Measurements from ENCODE around the gene HAND2. TPM values are rescaled to one million over a fixed set of nuclear protein-coding genes. Genes with fewer than 3 reads are reported as not detected.

HAND2 gene
- total and polyA plus RNA-seq, 7 donors: 0.05 to 0.54 (median 0.13) TPM; not detected in 2

- ATAC-seq: no peak
- no peaks in the 10 kb centered on the region for H3K4me1 ChIP-seq
- DNase-seq: no peak
- no peak overlapping the region for H3K27ac ChIP-seq
- TF ChIP-seq CTCF (IDR thresholded peaks at IDR 0.05): no peak
- H3K4me3 ChIP-seq: no peak overlapping the region
- H3K27me3 ChIP-seq (ENCODE audit: insufficient read depth in 3 of 3, low read length in 2 of 3): peaks cover 0 to 40% (median 12%) of the 10 kb centered on the region in 3 donors
- 86 to 94% (median 86%) methylated on average over 2 of the region's 2 CpGs for WGBS, 3 donors
- no peaks in the 10 kb centered on the region for H3K9me3 ChIP-seq
- no peaks in the 10 kb centered on the region for H3K36me3 ChIP-seq (ENCODE audit: insufficient read depth in 1 of 2, low read depth in 1 of 2)
- intact Hi-C loops (cut with DNase I): no loop called here
Measured at GRCh38 chr4:173545440-173545839, 15.4 kb upstream of the HAND2 start.

GRCh38 chr4:173543266-173543665, 13.2 kb upstream of the HAND2 start:
- Histone ChIP-seq H3K9me3 (no peaks in the 10 kb centered on the region), H3K27me3 (ENCODE audit: insufficient read depth in 3 of 3, low read length in 2 of 3) (peaks cover 9 to 49% (median 9%) of the 10 kb centered on the region in 3 donors), H3K27ac (no peak overlapping the region), H3K4me3 (no peak overlapping the region), H3K36me3 (ENCODE audit: insufficient read depth in 1 of 2, low read depth in 1 of 2) (no peaks in the 10 kb centered on the region), H3K4me1 (peaks cover 4% of the 10 kb centered on the region)
- ATAC-seq (no peak), DNase-seq (no peak)
- intact Hi-C loops (cut with DNase I): no loop called here
- no peak for TF ChIP-seq CTCF (IDR thresholded peaks at IDR 0.05)
- 33 to 53% (median 34%) methylated on average over 3 of the region's 3 CpGs for WGBS, 3 donors

GRCh38 chr4:173539986-173540385, 10.0 kb upstream of the HAND2 start:
- Histone ChIP-seq H3K9me3 (no peaks in the 10 kb centered on the region), H3K27ac (no peak overlapping the region), H3K36me3 (ENCODE audit: insufficient read depth in 1 of 2, low read depth in 1 of 2) (no peaks in the 10 kb centered on the region), H3K4me3 (no peak overlapping the region), H3K4me1 (peaks cover 4% of the 10 kb centered on the region), H3K27me3 (ENCODE audit: insufficient read depth in 3 of 3, low read length in 2 of 3) (peaks cover 6 to 74% (median 24%) of the 10 kb centered on the region in 3 donors)
- intact Hi-C loops (cut with DNase I): no loop called here
- WGBS, 3 donors: 60 to 71% (median 70%) methylated on average over 3 of the region's 3 CpGs
- ATAC-seq (no peak), DNase-seq (no peak)
- TF ChIP-seq CTCF (IDR thresholded peaks at IDR 0.05): no peak

- no peak for ATAC-seq
- H3K36me3 ChIP-seq (ENCODE audit: insufficient read depth in 1 of 2, low read depth in 1 of 2): no peaks in the 10 kb centered on the region
- H3K27ac ChIP-seq: no peak overlapping the region
- H3K27me3 ChIP-seq (ENCODE audit: insufficient read depth in 3 of 3, low read length in 2 of 3): peaks cover 6 to 69% (median 24%) of the 10 kb centered on the region in 3 donors
- H3K9me3 ChIP-seq: no peaks in the 10 kb centered on the region
- intact Hi-C loops (cut with DNase I): no loop called here
- 15 to 20% (median 20%) methylated on average over 15 of the region's 15 CpGs for WGBS, 3 donors
- H3K4me3 ChIP-seq: peak overlapping the region; percentile 52
- no peak for DNase-seq
- peaks cover 4% of the 10 kb centered on the region for H3K4me1 ChIP-seq
- TF ChIP-seq CTCF (IDR thresholded peaks at IDR 0.05): no peak
Measured at GRCh38 chr4:173538909-173539445, 8.9 kb upstream of the HAND2 start.

Measured in psoas muscle (tissue), 8 donors.